Activated effector memory CD4-positive, alpha-beta T cell treated with anti-CD3 and anti-CD28 coated beads, Interleukin-2, amount 50 U/mL, for 16 hours (primary cell): ENCODE data around the gene IL32.
A peak's percentile ranks its signal among the peaks of the same experiment; 100 is the strongest.
"Not testable (repeated sequence)": the region's sequence is repeated elsewhere in the genome, so short reads cannot be mapped to it uniquely, and the experiment has no call there.

ENCODE experiments used
- DNase-seq: peaks from one replicate; pipeline ENCODE4 v3.0.0-alpha.2; 2020

IL32 gene

DNA sequence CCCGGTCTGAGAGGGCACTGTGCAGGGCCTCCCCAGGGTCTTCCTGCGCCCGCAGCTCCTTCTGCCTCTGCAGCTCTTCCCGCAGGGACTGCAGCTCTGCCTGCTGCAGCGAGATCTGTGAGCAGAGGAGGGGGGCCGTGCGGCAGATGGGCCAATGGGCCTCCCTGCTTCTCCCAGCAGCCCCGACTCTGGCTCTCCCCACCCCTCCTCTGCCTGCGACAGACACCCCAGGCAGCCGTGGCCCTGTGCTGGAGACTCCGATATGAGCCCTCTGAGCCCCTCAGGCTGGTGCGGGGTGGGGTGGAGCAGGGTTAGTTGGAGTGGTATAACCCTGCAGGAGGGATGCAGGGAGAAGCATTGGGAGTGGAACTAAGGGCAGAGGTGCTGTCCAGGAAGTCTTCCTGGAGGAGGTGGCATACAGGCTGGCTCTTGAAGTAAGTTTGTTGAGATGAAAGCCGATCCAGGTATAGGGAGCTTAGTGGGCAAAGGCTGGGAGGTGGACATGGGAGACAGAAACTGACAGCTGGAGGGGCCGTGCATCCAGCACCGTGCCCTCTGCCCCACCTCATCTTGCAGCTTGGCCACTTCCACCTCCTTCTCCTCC, 36.6 kb upstream of the IL32 start:
- no peak for DNase-seq

DNA sequence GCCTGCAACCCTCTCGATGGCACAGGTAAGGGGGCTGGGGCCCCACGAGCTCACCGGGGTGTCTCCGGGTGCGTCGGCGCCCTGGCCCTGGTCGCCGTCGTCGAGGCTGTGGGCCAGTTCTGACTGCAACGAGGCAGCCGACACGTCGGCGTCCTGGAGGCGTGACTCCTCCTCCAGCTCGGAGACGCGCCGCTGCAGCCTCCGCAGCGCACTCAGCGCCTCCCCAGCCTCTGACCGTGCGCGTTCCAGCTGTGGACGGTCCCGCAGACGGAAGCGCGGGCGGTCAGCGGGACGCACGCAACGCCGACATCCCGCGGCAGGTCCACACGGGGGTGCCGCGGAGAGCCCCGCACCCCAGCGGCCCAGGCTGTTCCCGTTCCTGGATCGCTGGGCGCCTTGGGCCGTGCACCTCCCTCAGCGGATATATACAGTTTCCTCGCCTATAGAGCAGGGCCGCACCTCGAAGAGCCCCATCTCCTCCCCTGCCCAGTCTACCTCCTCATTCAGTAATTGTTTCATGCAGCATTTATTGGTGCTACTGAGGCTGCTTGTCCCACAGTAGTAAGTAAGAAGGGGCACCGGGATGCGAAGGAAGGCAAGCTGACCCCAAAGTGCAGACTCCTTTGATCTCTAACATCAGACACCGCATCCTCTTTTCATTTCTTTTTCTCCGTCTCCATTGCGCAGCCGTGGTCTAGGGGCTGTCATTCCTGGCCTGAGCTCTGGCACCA, 35.8 kb upstream of the IL32 start:
- DNase-seq, result peak; percentile 80

GRCh38 chr16:3030222-3031212, 34.9 kb upstream of the IL32 start:
- no peak for DNase-seq

- no peak for DNase-seq
Observed at GRCh38 chr16:3032624-3033023, 32.8 kb upstream of the IL32 start.

DNA sequence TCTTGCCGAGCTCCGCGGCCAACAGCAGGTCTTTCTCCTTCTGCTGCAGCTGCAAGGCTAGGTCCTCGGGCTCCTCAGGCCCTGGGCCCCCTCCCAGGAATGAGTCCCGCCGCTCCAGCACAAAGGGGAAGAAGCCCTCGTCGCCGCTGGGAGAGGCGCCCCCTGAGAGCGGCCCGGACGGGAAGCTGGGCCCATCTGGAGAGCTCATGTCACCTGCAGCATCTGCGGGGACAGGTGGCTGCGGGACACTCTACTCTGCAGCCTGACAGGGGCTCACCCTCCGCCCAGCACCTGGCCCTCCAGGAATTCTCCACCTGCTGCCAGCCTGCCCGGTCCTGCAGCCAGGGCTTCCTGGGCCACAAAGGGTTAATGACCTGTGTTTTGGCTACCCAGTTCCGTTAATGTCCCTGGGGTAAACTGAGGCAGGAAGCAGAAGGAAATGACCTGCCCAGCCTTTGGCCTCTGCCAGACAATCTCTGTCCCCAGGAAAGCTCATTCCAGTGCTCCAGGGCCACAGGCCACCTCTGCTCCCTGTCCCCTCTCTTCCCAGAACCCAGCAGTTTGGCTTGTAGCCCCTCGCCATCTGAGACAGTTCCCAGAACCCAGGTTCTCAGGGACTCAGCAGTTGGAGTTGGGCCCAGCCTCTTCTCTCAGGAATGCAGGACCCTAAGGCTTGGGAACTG, 30.0 kb upstream of the IL32 start:
- DNase-seq, result no peak

DNA sequence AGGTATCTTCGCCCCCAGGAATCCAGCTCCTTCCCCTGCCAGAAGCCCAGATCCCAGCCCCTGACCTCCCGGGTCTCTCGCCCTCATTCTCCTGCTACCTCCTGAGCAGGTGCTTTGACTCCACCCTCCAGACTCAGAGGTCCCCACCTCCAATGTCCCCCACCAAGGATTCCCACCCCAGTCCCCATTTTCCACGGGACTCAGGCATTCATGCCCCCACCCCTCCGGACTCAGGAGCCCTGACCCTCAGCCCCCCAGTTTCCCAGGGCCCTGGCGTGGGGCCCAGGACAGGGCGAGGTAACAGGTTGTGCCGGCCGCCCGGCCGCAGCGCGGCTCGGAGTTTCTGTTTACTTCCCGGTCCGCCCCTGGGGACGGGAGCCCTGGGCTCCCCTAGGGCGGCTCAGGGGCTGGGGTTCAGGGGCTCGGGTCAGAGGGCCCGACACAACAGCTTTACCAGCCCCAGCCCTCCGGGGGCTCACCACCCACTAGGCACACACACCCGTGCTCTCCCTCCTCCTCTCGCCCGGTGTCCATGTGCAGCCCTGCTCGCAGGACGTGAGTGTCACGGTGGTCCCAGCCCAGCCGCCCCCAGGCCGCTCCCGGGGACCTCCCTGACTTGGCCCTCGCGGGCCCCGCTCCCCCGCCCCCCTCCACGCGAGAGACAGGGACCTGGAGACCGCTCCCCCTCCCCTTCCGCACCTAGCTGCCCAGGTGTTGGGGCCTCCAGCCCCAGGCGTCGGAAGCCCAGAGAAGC, 29.3 kb upstream of the IL32 start:
- DNase-seq, result no peak

DNA sequence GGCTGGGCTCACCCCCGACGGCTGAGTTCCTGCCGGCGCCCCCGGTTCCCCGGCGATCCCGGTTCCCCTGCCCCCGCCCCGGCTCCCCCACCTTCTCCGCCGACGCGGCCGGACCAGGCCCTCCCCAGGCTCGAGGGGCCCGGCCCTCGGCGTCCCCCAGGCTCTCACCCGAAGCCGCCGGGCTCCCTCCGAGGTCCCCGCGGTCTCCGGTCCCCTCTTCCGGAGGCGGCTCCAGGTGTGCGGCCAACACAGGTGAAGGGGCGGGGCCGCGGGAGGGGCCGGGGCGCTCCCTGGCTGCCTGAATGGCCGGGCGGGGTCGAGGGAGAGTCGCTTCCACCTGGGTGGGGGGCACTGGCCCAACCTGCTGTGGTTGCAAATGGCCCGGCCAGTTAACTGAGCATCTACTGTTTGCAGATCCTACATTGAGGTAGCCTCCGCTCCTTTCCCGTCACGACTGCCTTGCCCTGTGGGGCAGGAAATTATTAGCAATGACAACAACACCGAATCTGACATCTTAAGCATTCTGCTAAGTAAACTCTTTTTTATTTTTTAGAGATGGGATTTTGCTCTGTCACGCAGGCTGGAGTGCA, 28.6 kb upstream of the IL32 start, which contains the start of gene BICDL2:
TSS of gene BICDL2 (minus strand) at position 219 of the 590 bp plus-strand sequence. CDS start 1,448 bp downstream, outside the sequence.
- no peak for DNase-seq

GRCh38 chr16:3038256-3038655, 27.2 kb upstream of the IL32 start:
- no peak for DNase-seq

DNA sequence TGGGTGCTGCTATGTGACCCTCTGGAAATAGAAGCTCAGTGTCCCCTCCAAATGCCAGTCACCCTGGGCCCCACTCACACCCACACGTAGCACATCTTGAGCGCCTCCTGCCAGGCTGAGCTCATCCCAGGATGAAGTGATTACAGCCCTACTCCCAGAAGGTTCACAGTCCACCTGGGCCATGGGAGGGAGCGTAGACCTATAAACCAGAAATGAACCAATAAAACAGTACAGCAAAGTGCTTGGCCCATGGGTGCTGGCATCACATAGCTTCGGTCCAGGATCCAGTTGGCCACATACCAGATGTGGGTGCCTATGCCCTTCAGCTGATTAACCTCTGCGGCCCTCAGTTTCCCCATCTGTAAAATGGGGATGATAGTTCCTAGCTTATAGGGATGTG, 26.5 kb upstream of the IL32 start:
- no peak for DNase-seq

DNA sequence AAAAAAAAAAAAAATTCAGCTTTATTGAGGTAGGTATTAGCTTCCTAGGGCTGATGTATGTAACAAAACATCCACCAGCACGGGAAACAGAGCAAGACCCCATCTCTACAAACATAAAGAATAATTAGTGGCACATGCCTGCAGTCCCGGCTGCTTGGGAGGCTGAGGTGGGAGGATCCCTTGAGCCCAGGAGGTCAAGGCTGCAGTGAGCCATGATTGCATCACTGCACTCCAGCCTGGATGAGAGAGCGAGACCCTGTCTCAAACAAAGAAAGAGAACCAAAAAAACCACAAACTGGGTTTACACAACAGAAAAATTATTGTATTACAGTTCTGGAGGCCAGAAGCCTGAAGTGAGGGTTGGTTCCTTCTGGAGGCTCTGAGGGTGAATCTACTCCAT, 23.1 kb upstream of the IL32 start:
- no peak for DNase-seq

- no peak for DNase-seq
Observed at GRCh38 chr16:3044708-3045107, 20.7 kb upstream of the IL32 start.

- DNase-seq, result no peak
Observed at GRCh38 chr16:3045758-3046640, 19.4 kb upstream of the IL32 start, which contains the start of gene MMP25. TSS of gene MMP25 (plus strand) at chr16:3046561. CDS start at chr16:3046918, 357 bp downstream.

DNA sequence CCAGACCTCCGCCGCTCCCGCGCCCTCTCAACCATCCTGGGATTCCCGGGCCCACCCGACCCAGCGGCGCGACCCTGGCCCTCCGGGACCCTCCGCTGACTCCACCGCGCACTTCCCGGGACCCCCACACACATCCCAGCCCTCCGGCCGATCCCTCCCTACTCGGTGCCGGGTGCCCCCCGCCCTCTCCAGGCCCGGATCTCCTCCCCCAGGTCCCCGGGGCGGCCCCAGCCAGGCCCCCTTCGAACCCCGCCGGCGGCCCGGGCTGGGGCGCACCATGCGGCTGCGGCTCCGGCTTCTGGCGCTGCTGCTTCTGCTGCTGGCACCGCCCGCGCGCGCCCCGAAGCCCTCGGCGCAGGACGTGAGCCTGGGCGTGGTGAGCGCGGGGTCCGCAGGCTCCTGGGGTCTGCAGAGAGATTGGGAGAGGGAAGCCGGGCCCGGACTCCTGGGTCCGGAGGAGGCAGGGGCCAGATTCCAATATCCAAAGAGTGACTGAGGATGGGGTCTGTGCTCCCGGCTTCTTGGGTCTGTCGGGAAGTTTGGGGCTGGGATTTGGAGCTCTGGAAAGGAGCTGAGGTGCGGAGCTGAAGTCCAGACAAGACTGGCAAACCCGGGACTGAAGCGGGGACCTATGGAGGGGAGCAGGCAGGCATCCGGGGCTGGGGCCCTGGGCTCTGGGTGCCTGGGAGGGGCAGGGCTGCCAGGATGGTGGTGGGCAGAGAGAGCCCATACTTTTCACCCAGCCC, 18.6 kb upstream of the IL32 start:
- no peak for DNase-seq

GRCh38 chr16:3047387-3047720, 18.1 kb upstream of the IL32 start:
- DNase-seq, result no peak

GRCh38 chr16:3049921-3050481, 15.4 kb upstream of the IL32 start:
- no peak for DNase-seq

GRCh38 chr16:3050487-3050886, 15.0 kb upstream of the IL32 start:
- DNase-seq, result no peak

- DNase-seq, result no peak
Observed at GRCh38 chr16:3051009-3051408, 14.4 kb upstream of the IL32 start.

DNA sequence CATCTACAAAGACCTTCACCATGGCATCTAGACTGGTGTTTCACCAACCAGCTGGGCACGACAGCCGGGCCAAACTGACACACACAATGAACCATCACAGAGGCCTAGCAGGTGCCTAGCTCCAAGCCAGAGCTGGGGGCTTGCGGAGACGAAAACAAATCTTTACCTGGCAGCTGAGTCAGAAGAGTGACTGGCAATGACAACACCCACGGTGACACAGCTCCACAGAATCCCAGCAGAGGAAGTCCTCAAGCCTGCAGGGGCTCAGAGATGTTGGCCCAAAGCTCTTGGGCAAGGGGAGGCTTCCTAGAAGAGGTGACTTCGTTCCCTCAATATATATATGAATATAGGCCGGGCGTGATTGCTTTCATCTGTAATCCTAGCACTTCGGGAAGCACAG, 13.9 kb upstream of the IL32 start:
- DNase-seq, result no peak

- not testable (repeated sequence) for DNase-seq
Observed at GRCh38 chr16:3052571-3053329, 12.7 kb upstream of the IL32 start.
